Lower leg skin (tissue), 4 donors: ENCODE results near the gene GMPPB. TPM values are rescaled to one million over a fixed set of nuclear protein-coding genes. Genes with fewer than 3 reads are reported as not detected.

Experiments used
- DNase-seq, 2 donors: peaks; one replicate each; pipeline ENCODE4 v3.0.0-alpha.2; 2019; ENCODE audit warnings: low spot score in 2 of 2
- H3K4me3 ChIP-seq: fragments of 200-600 bp; sonication (generic); 2 replicates; pipeline ENCODE4 v1.5.1; 2017; ENCODE audit warnings: mild to moderate bottlenecking, low read depth; ENCODE audit not compliant: poor library complexity, severe bottlenecking
- CTCF ChIP-seq, 3 donors: fragments of 450-650 bp; IDR thresholded peaks; one replicate each; pipeline ENCODE4 v1.5.1; 2016; ENCODE audit warnings: antibody characterized with exemption in 3 of 3, mild to moderate bottlenecking in 3 of 3, moderate library complexity in 2 of 3
- POLR2A ChIP-seq, 2 donors: fragments of 450-650 bp; IDR thresholded peaks; one replicate each; pipeline ENCODE4 v1.6.1; 2016 to 2017; ENCODE audit warnings: antibody characterized with exemption in 2 of 2, mild to moderate bottlenecking in 1 of 2, moderate library complexity in 1 of 2
- WGBS, 2 donors: methylation state at CpG; one replicate each; pipeline ENCODE4 v1.1.5; 2018; 5-methylcytosine and 5-hydroxymethylcytosine counted together
- intact Hi-C: fragments of 100-400 bp; cut with DNase I; formaldehyde crosslinking; loops from one replicate; pipeline ENCODE4 v1.15.0; 2023; ENCODE audit warnings: low total_unique reads
- total RNA-seq, 4 donors: library from RNA; depleted of rRNA; stranded (reverse); fragments of >200 nt; gene quantifications; one replicate each; pipeline ENCODE4 v1.1.0, GENCODE V29; 2016

GMPPB gene
- total RNA-seq, 4 donors from 2014 or later: 10.1 to 27.6 (median 18.2) TPM

GRCh38 chr3:49681543-49681942 lies 42.2 kb downstream of the GMPPB start:
- intact Hi-C loops: no loop called here
- DNase-seq: no peak
- 75 to 93% methylated on average over 4 of the region's 4 CpGs for WGBS, 2 donors
- TF ChIP-seq POLR2A (IDR thresholded peaks at IDR 0.05) (no peak), CTCF (IDR thresholded peaks at IDR 0.05) (no peak)
- H3K4me3 ChIP-seq: no peak overlapping the region

DNA sequence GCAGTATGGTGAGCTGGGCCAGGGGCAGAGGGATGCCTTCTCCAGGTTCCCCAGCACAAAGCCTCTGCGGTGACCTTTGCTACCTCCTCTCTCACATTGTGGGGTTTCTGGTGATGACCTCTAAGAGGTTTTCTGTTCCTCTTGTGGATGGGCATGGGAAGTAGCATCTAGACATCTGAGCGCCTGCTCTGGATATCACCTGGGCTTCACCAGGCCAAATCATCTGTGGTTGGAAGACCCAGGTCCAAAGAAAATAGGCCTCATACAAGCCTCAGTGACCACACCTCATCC lies 42.6 kb downstream of the GMPPB start:
- H3K4me3 ChIP-seq: no peak overlapping the region
- DNase-seq: no peak
- intact Hi-C loops: no loop called here
- 93 to 100% methylated on average over 2 of the region's 2 CpGs for WGBS, 2 donors
- TF ChIP-seq CTCF (IDR thresholded peaks at IDR 0.05) (no peak), POLR2A (IDR thresholded peaks at IDR 0.05) (no peak)

- WGBS, 2 donors: 88 to 91% methylated on average over 7 of the region's 7 CpGs
- no peak overlapping the region for H3K4me3 ChIP-seq
- DNase-seq: no peak
- TF ChIP-seq CTCF (IDR thresholded peaks at IDR 0.05) (no peak), POLR2A (IDR thresholded peaks at IDR 0.05) (no peak)
- intact Hi-C loops: no loop called here
Measured at GRCh38 chr3:49680493-49681231, 43.1 kb downstream of the GMPPB start.

GRCh38 chr3:49675912-49676311 lies 47.8 kb downstream of the GMPPB start:
- intact Hi-C loops: no loop called here
- TF ChIP-seq CTCF (IDR thresholded peaks at IDR 0.05): no peak
- TF ChIP-seq POLR2A (IDR thresholded peaks at IDR 0.05): no peak
- 89 to 91% methylated on average over 5 to 11 of the region's 11 CpGs for WGBS, 2 donors
- DNase-seq: no peak
- H3K4me3 ChIP-seq: no peak overlapping the region

GRCh38 chr3:49674497-49674983 lies 49.2 kb downstream of the GMPPB start:
- intact Hi-C loops: no loop called here
- DNase-seq: peak in 1 of 2 donors; percentile 24
- H3K4me3 ChIP-seq: peak overlapping the region; percentile 67
- no peak for TF ChIP-seq POLR2A (IDR thresholded peaks at IDR 0.05)
- no peak for TF ChIP-seq CTCF (IDR thresholded peaks at IDR 0.05)
- WGBS, 2 donors: 7 to 8% methylated on average over 19 to 22 of the region's 34 CpGs
